Measurements from ENCODE around the gene DTHD1.

DNA sequence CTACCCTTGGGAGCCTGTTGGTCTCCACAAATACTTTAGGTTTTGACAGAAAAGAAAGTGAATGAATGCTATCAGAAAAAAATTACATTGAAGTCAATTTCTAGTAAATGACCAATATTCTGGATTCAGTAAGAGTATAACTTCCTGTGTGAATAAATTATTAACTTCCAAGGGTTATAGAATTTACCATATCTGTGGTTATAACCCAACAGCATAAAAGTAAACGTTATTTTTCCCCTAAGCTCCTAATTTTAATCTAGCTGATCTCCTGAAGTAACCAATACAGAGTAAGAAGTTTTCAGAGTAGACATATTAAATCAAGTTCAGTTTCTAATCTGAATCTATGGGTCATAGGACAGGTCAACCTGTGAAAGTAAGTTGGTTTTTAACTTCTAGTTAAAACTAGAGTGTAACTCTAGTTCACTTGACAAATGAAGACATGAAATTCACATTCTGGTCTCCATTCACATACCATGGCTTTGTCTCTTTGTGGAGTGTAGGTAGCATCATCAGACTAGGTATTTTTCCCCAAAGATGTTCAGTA, 22.8 kb downstream of the DTHD1 start:
- TF ChIP-seq CTCF (IDR thresholded peaks at IDR 0.05; ENCODE audit: extremely low read depth in 1 of 2, insufficient read depth in 1 of 2, low read depth in 1 of 2, low read length in 2 of 2) (no peak), EZH2 (IDR thresholded peaks at IDR 0.05; ENCODE audit: borderline replicate concordance, low read depth, low read length, severe bottlenecking) (no peak), POLR2AphosphoS5 (IDR thresholded peaks at IDR 0.05; ENCODE audit: insufficient read depth, low read depth, low read length) (no peak), POLR2A (IDR thresholded peaks at IDR 0.05; ENCODE audit: low read depth, low read length) (no peak), MAX (IDR thresholded peaks at IDR 0.05; ENCODE audit: insufficient read depth, insufficient read length) (no peak), JUN (IDR thresholded peaks at IDR 0.05; ENCODE audit: borderline replicate concordance, insufficient read depth, insufficient read length, low read depth) (no peak), FOS (IDR thresholded peaks at IDR 0.05; ENCODE audit: borderline replicate concordance, insufficient read depth, low read length) (no peak)
